ENCODE data around the gene ANKDD1A.

DNA sequence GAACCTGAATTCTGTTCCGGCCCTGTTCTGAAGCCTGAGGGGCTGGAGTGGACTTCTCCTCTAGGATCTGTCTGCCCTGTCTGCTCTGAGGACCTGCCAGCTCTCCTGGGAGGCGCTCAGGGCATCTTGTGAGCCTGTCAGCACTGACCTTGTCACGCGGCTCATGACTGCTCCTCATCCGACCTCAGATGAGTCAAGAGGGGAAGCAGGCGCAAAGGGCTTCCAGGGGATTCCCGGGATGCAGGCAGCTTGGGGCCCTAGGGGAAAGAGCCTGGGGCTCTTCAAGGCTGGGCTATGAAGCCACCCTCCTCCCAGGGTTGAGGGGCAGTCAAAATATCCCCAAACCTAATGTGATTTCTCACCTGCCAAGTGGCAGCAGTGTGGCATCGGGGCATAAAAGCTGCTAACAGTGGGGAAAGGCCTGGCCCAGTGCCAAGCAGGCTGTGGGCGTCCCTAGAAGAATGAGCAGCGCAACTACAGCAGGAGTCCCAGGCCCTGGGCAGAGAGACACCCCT, 27.6 kb upstream of the ANKDD1A start:
- TF ChIP-seq CTCF (conservative IDR thresholded peaks at IDR 0.05) (no peak), ZFX (IDR thresholded peaks at IDR 0.05) (no peak)

Data from C4-2B (cell line).